ENCODE data around the gene CPPED1. TPM values are rescaled to one million over a fixed set of nuclear protein-coding genes. Genes with fewer than 3 reads are reported as not detected.
"Not testable (repeated sequence)": the region's sequence is repeated elsewhere in the genome, so short reads cannot be mapped to it uniquely, and the experiment has no call there.

CPPED1 gene
- total RNA-seq, 1 donor from 2014 or later = 9.0 TPM

- no peaks in the 10 kb centered on the region for H3K36me3 Mint-ChIP-seq (ENCODE audit: low read depth)
- DNase-seq (ENCODE audit: low spot score) = no peak
- no peak overlapping the region for H3K27ac Mint-ChIP-seq
- peaks cover 10% of the 10 kb centered on the region for H3K4me1 Mint-ChIP-seq (ENCODE audit: low read depth)
- intact Hi-C loops (cut with micrococcal nuclease) = no loop called here
- H3K4me3 Mint-ChIP-seq (ENCODE audit: low read depth) = no peak overlapping the region
- H3K27me3 Mint-ChIP-seq (ENCODE audit: low read depth) = peaks cover 8% of the 10 kb centered on the region
- no peaks in the 10 kb centered on the region for H3K9me3 Mint-ChIP-seq
Observed at GRCh38 chr16:12818326-12818725, 14.6 kb upstream of the CPPED1 start.

GRCh38 chr16:12816791-12817214, 13.1 kb upstream of the CPPED1 start:
- DNase-seq (ENCODE audit: low spot score) = not testable (repeated sequence)

GRCh38 chr16:12815361-12815760, 11.7 kb upstream of the CPPED1 start:
- peaks cover 14% of the 10 kb centered on the region for H3K9me3 Mint-ChIP-seq
- H3K4me3 Mint-ChIP-seq (ENCODE audit: low read depth) = no peak overlapping the region
- intact Hi-C loops (cut with micrococcal nuclease) = no loop called here
- no peak overlapping the region for H3K27ac Mint-ChIP-seq
- no peaks in the 10 kb centered on the region for H3K36me3 Mint-ChIP-seq (ENCODE audit: low read depth)
- DNase-seq (ENCODE audit: low spot score) = no peak
- H3K4me1 Mint-ChIP-seq (ENCODE audit: low read depth) = peaks cover 10% of the 10 kb centered on the region
- peaks cover 3% of the 10 kb centered on the region for H3K27me3 Mint-ChIP-seq (ENCODE audit: low read depth)

More at GRCh38 chr16:12816791-12817214, 13.1 kb upstream of the CPPED1 start:
- H3K27ac Mint-ChIP-seq; H3K9me3 Mint-ChIP-seq; H3K36me3 Mint-ChIP-seq (ENCODE audit: low read depth); H3K27me3 Mint-ChIP-seq (ENCODE audit: low read depth); H3K4me3 Mint-ChIP-seq (ENCODE audit: low read depth); intact Hi-C loops (cut with micrococcal nuclease): not testable (repeated sequence)
- H3K4me1 Mint-ChIP-seq (ENCODE audit: low read depth) = peaks cover 10% of the 10 kb centered on the region

- H3K27ac Mint-ChIP-seq; H3K4me3 Mint-ChIP-seq (ENCODE audit: low read depth); H3K4me1 Mint-ChIP-seq (ENCODE audit: low read depth); H3K27me3 Mint-ChIP-seq (ENCODE audit: low read depth); H3K36me3 Mint-ChIP-seq (ENCODE audit: low read depth); intact Hi-C loops (cut with micrococcal nuclease); DNase-seq (ENCODE audit: low spot score): not testable (repeated sequence)
- H3K9me3 Mint-ChIP-seq = peaks cover 18% of the 10 kb centered on the region
Observed at GRCh38 chr16:12813734-12814133, 10.0 kb upstream of the CPPED1 start.

- DNase-seq (ENCODE audit: low spot score); H3K36me3 Mint-ChIP-seq (ENCODE audit: low read depth); H3K27ac Mint-ChIP-seq; H3K4me3 Mint-ChIP-seq (ENCODE audit: low read depth); H3K27me3 Mint-ChIP-seq (ENCODE audit: low read depth); H3K4me1 Mint-ChIP-seq (ENCODE audit: low read depth); intact Hi-C loops (cut with micrococcal nuclease): not testable (repeated sequence)
- H3K9me3 Mint-ChIP-seq = peaks cover 18% of the 10 kb centered on the region
Observed at GRCh38 chr16:12813321-12813720, 9.6 kb upstream of the CPPED1 start.

- Mint-ChIP-seq H3K9me3 (peaks cover 18% of the 10 kb centered on the region), H3K4me1 (ENCODE audit: low read depth) (peaks cover 4% of the 10 kb centered on the region), H3K27me3 (ENCODE audit: low read depth) (no peaks in the 10 kb centered on the region), H3K4me3 (ENCODE audit: low read depth) (no peak overlapping the region), H3K27ac (no peak overlapping the region), H3K36me3 (ENCODE audit: low read depth) (no peaks in the 10 kb centered on the region)
- no peak for DNase-seq (ENCODE audit: low spot score)
- intact Hi-C loops (cut with micrococcal nuclease) = no loop called here
Observed at GRCh38 chr16:12811441-12812383, 8.0 kb upstream of the CPPED1 start.

- H3K4me3 Mint-ChIP-seq (ENCODE audit: low read depth) = no peak overlapping the region
Observed at GRCh38 chr16:12805066-12805465, 1.4 kb upstream of the CPPED1 start.

GRCh38 chr16:12804395-12804794, 708 bp upstream of the CPPED1 start:
- Mint-ChIP-seq H3K4me3 (ENCODE audit: low read depth) (peak overlapping the region; percentile 95), H3K27me3 (ENCODE audit: low read depth) (no peaks in the 10 kb centered on the region), H3K27ac (no peak overlapping the region), H3K4me1 (ENCODE audit: low read depth) (peaks cover 34% of the 10 kb centered on the region), H3K36me3 (ENCODE audit: low read depth) (peaks cover 15% of the 10 kb centered on the region), H3K9me3 (no peaks in the 10 kb centered on the region)
- no peak for DNase-seq (ENCODE audit: low spot score)
- intact Hi-C loops (cut with micrococcal nuclease) = loop anchor here (5.0 kb wide), 1 partner anchor 722 kb away; no protein-coding TSS in a partner anchor

More at GRCh38 chr16:12805066-12805465, 1.4 kb upstream of the CPPED1 start:
- no peak overlapping the region for H3K27ac Mint-ChIP-seq
- intact Hi-C loops (cut with micrococcal nuclease) = no loop called here
- H3K4me1 Mint-ChIP-seq (ENCODE audit: low read depth) = peaks cover 30% of the 10 kb centered on the region
- H3K36me3 Mint-ChIP-seq (ENCODE audit: low read depth) = peaks cover 15% of the 10 kb centered on the region
- H3K27me3 Mint-ChIP-seq (ENCODE audit: low read depth) = no peaks in the 10 kb centered on the region
- H3K9me3 Mint-ChIP-seq = peaks cover 1% of the 10 kb centered on the region
- DNase-seq (ENCODE audit: low spot score) = no peak

GRCh38 chr16:12802661-12803060, 1.0 kb downstream of the CPPED1 start:
- peaks cover 34% of the 10 kb centered on the region for H3K4me1 Mint-ChIP-seq (ENCODE audit: low read depth)
- DNase-seq (ENCODE audit: low spot score) = no peak
- peaks cover 19% of the 10 kb centered on the region for H3K36me3 Mint-ChIP-seq (ENCODE audit: low read depth)
- H3K27ac Mint-ChIP-seq = peak overlapping the region; percentile 92
- intact Hi-C loops (cut with micrococcal nuclease) = loop anchor here (1.0 to 5.0 kb wide), 3 partner anchors 155 to 720 kb away; no protein-coding TSS in a partner anchor
- H3K9me3 Mint-ChIP-seq = no peaks in the 10 kb centered on the region
- no peaks in the 10 kb centered on the region for H3K27me3 Mint-ChIP-seq (ENCODE audit: low read depth)
- peak overlapping the region; percentile 95 for H3K4me3 Mint-ChIP-seq (ENCODE audit: low read depth)

GRCh38 chr16:12802048-12802447, 1.6 kb downstream of the CPPED1 start:
- no peak for DNase-seq (ENCODE audit: low spot score)
- H3K27ac Mint-ChIP-seq = peak overlapping the region; percentile 84
- peaks cover 34% of the 10 kb centered on the region for H3K4me1 Mint-ChIP-seq (ENCODE audit: low read depth)
- no peaks in the 10 kb centered on the region for H3K9me3 Mint-ChIP-seq
- no peaks in the 10 kb centered on the region for H3K27me3 Mint-ChIP-seq (ENCODE audit: low read depth)
- H3K4me3 Mint-ChIP-seq (ENCODE audit: low read depth) = peak overlapping the region; percentile 95
- intact Hi-C loops (cut with micrococcal nuclease) = loop anchor here (5.0 kb wide), 1 partner anchor 720 kb away; no protein-coding TSS in a partner anchor
- peaks cover 19% of the 10 kb centered on the region for H3K36me3 Mint-ChIP-seq (ENCODE audit: low read depth)

- intact Hi-C loops (cut with micrococcal nuclease) = loop anchor here (1.0 to 5.0 kb wide), 2 partner anchors 51 to 719 kb away; no protein-coding TSS in a partner anchor
Observed at GRCh38 chr16:12801511-12802042, 2.1 kb downstream of the CPPED1 start.

GRCh38 chr16:12800817-12801216, 2.9 kb downstream of the CPPED1 start:
- H3K27me3 Mint-ChIP-seq (ENCODE audit: low read depth) = no peaks in the 10 kb centered on the region
- no peak overlapping the region for H3K4me3 Mint-ChIP-seq (ENCODE audit: low read depth)
- DNase-seq (ENCODE audit: low spot score) = no peak
- H3K36me3 Mint-ChIP-seq (ENCODE audit: low read depth) = peaks cover 19% of the 10 kb centered on the region
- intact Hi-C loops (cut with micrococcal nuclease) = loop anchor here (1.0 to 5.0 kb wide), 2 partner anchors 51 to 719 kb away; no protein-coding TSS in a partner anchor
- H3K27ac Mint-ChIP-seq = peak overlapping the region; percentile 26
- no peaks in the 10 kb centered on the region for H3K9me3 Mint-ChIP-seq
- peaks cover 34% of the 10 kb centered on the region for H3K4me1 Mint-ChIP-seq (ENCODE audit: low read depth)

More at GRCh38 chr16:12801511-12802042, 2.1 kb downstream of the CPPED1 start:
- peaks cover 19% of the 10 kb centered on the region for H3K36me3 Mint-ChIP-seq (ENCODE audit: low read depth)
- H3K4me3 Mint-ChIP-seq (ENCODE audit: low read depth) = peak overlapping the region; percentile 95
- H3K27me3 Mint-ChIP-seq (ENCODE audit: low read depth) = no peaks in the 10 kb centered on the region
- no peaks in the 10 kb centered on the region for H3K9me3 Mint-ChIP-seq
- no peak for DNase-seq (ENCODE audit: low spot score)
- peaks cover 34% of the 10 kb centered on the region for H3K4me1 Mint-ChIP-seq (ENCODE audit: low read depth)
- peak overlapping the region; percentile 84 for H3K27ac Mint-ChIP-seq

GRCh38 chr16:12799996-12800395, 3.7 kb downstream of the CPPED1 start:
- not testable (repeated sequence) for H3K9me3 Mint-ChIP-seq; H3K27ac Mint-ChIP-seq; DNase-seq (ENCODE audit: low spot score); H3K27me3 Mint-ChIP-seq (ENCODE audit: low read depth); H3K4me3 Mint-ChIP-seq (ENCODE audit: low read depth)
- Mint-ChIP-seq H3K36me3 (ENCODE audit: low read depth) (peaks cover 19% of the 10 kb centered on the region), H3K4me1 (ENCODE audit: low read depth) (peaks cover 34% of the 10 kb centered on the region)
- intact Hi-C loops (cut with micrococcal nuclease) = loop anchor here (5.0 kb wide), 1 partner anchor 718 kb away; no protein-coding TSS in a partner anchor

Data from activated T-helper 2 cell treated with anti-CD3 and anti-CD28 coated beads, Interferon-gamma antibody, Interleukin-2, Interleukin-4, amounts not matched to agents 10 μg/mL and 5 μg/mL and 100 μg/mL, durations not matched to agents 14 hours and 24 hours and 36 hours (primary cell).